Ovary (tissue), 3 donors: ENCODE results near the gene RPL36A.

ENCODE experiments used
- POLR2A ChIP-seq: fragments of 450-650 bp; IDR thresholded peaks from one replicate; pipeline ENCODE4 v1.6.1; 2017; ENCODE audit warnings: antibody characterized with exemption, mild to moderate bottlenecking, moderate library complexity
- TF ChIP-seq, protein P1 (sequence below), 3 donors: fragments of 450-650 bp in 2 of 3; fragments of 200-600 bp in 1 of 3; IDR thresholded peaks; one replicate each; pipeline versions ENCODE4 v1.5.1 to v1.8.0; 2016 to 2022; ENCODE audit warnings: antibody characterized with exemption in 3 of 3, mild to moderate bottlenecking in 1 of 3
- donor health status: DM: no; HTN: no; CAD: no.

DNA sequence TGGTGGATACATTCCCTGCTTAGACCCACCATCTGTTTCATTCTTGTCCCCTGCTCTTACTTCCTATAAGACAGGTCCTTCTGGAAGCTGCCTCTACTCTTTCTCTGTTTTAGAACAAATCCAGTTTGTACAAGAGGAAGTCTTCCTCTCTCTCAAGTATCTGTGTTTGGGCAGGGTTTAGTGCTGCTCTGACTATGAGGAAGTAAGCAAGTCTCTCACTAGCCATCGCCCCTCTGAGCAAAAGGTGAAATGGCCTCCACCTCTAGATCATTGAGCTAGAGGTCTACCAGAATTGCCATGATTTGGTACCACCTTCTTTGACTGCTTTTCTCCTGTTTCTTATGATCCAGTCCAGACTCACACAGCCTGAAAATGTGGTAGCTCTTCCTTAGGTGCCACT, 13.3 kb upstream of the RPL36A start:
- no peak for TF ChIP-seq POLR2A
- TF ChIP-seq, protein P1, sequence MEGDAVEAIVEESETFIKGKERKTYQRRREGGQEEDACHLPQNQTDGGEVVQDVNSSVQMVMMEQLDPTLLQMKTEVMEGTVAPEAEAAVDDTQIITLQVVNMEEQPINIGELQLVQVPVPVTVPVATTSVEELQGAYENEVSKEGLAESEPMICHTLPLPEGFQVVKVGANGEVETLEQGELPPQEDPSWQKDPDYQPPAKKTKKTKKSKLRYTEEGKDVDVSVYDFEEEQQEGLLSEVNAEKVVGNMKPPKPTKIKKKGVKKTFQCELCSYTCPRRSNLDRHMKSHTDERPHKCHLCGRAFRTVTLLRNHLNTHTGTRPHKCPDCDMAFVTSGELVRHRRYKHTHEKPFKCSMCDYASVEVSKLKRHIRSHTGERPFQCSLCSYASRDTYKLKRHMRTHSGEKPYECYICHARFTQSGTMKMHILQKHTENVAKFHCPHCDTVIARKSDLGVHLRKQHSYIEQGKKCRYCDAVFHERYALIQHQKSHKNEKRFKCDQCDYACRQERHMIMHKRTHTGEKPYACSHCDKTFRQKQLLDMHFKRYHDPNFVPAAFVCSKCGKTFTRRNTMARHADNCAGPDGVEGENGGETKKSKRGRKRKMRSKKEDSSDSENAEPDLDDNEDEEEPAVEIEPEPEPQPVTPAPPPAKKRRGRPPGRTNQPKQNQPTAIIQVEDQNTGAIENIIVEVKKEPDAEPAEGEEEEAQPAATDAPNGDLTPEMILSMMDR (IDR thresholded peaks at IDR 0.05): no peak
